HuH-7 (cell line): ENCODE data around the gene CENPVL2.
"Not testable (repeated sequence)": the region's sequence is repeated elsewhere in the genome, so short reads cannot be mapped to it uniquely, and the experiment has no call there.

ENCODE experiments used
- DNase-seq: peaks from one replicate; pipeline ENCODE4 v3.0.0; 2011; ENCODE audit warnings: low spot score

Gene CENPVL2

DNA sequence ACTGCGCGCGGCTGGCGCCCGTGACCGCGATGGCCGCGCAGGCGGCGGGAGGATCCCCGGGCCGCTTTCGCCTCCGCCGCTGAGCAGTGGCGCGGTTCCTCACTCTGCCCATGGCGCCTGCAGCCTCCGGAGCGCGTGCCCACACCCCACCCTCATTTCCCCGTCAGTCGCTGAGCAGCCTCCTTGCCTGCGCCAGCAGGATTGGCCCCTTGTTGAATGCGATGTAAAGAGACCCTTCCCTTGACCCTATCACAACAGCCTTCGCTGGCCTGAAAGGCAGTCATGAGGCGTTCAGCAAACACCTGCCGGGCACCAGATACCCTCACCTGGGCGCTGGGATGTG lies at the start of gene CENPVL2:
Gene CENPVL2, minus strand, starts transcription at position 112 of the 343 bp plus-strand sequence. Its CDS starts 0 bp downstream, at position 112.
- not testable (repeated sequence) for DNase-seq

DNA sequence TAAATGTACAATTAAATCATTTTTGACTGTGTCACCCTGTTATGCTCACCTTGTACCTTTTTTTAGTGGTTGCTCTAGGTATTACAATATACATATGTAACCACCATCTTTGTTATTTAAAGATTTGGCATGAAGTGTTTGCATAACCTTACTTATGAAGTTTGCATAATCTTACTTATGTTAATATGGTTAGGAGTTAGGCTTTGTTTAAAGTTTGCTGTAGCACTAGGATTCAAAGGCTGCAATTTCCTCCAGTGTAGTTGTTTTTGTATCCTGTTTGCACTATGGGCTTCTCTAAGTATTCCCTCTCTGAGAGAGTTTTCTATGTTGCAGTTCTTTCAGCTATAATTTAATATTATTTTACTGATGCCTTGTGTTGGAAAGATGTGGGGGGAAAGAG lies 45.6 kb upstream of the CENPVL2 start:
- DNase-seq, result no peak

DNA sequence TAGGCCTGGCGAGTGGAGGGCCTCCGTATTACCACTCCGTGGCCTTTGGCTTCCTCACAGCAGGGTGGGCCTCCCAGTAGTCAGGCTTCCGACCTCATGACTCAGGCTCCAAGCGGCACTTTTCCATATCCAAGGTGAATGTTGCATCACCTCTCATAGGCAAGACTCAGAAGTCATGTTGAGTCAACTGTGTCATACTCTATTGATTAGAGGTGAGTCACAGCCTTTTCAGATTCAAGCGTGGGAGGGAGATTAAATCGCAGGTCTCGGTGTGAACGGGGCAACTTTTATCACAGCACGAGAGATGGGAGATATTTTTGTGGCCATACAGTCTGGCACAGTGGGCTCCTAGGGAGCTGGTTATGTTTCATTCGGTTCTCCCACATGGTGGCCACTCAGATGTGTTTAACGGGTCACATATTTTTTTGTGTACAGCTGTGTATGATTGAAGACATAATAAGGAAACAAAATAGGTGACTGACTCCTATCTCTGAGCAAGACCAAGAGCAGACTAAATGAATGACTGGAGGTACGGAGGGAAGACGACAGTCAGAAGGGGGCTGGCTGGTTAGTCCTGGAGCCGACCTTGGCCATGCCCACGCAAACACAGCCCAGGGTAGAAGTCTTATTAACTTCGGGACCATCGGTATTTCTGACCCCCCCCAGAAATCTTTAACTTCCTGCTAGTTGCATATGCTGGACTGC lies 30.5 kb upstream of the CENPVL2 start:
- DNase-seq, result not testable (repeated sequence)

DNA sequence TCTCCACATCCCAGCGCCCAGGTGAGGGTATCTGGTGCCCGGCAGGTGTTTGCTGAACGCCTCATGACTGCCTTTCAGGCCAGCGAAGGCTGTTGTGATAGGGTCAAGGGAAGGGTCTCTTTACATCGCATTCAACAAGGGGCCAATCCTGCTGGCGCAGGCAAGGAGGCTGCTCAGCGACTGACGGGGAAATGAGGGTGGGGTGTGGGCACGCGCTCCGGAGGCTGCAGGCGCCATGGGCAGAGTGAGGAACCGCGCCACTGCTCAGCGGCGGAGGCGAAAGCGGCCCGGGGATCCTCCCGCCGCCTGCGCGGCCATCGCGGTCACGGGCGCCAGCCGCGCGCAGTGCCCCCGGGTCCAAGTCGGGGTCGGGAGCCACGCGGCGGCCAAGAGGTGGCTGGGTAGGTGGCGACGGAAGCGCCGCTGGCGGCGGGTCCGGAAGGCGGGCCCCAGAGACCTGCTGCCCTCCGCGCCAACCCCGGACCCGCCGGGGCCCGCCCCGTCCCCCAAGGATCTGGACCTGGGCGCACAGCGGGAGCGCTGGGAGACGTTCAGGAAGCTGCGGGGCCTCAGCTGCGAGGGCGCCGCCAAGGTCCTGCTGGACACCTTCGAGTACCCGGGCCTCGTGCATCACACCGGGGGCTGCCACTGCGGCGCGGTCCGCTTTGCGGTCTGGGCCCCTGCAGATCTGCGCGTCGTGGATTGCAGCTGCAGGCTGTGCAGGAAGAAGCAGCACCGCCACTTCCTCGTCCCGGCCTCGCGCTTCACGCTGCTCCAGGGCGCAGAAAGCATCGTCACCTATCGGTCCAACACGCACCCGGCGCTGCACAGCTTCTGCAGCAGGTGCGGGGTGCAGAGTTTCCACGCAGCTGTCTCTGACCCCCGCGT lies 27.9 kb upstream of the CENPVL2 start, which contains the start of gene CENPVL1:
Gene CENPVL1, plus strand, starts transcription at position 236 of the 888 bp plus-strand sequence. Its CDS starts 0 bp downstream, at position 236.
- DNase-seq, result not testable (repeated sequence)

DNA sequence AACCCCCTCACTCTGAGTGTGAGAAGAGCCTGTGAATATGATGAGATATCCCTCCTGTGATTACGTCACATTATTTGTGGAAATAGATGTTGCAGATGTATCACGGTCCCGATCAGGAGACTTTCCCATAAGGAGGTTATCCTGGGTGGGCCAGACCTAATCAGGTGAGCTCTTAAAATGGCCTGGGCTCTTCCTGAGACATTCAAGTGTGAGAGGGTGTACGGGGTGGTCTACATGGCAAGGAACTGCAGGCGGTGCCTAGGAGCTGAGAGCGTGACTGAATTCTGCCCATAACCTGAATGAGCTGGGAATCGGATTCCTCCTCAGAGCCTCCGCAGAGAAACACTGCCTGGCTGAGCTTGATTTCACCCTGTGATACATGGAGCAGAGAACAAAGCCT lies 14.8 kb upstream of the CENPVL2 start:
- no peak for DNase-seq

DNA sequence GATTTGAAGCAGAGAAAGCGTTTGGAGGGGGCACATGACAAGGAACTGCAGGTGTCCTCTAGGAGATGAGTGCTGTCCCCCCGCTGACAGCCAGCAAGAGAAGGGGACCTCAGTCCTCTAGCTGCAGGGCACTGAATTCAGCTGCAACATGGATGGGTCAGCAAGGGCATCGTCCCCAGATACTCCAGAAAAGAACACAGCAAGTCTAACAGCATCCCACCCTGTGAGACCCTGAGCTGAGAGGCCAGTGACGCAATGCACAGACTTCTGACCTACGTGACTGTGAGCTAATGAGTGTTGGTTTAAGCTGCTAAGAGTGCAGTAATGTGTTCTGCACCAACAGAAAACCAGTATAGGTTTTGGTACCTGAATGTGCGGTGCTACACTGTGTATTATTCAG lies 11.6 kb upstream of the CENPVL2 start:
- no peak for DNase-seq

DNA sequence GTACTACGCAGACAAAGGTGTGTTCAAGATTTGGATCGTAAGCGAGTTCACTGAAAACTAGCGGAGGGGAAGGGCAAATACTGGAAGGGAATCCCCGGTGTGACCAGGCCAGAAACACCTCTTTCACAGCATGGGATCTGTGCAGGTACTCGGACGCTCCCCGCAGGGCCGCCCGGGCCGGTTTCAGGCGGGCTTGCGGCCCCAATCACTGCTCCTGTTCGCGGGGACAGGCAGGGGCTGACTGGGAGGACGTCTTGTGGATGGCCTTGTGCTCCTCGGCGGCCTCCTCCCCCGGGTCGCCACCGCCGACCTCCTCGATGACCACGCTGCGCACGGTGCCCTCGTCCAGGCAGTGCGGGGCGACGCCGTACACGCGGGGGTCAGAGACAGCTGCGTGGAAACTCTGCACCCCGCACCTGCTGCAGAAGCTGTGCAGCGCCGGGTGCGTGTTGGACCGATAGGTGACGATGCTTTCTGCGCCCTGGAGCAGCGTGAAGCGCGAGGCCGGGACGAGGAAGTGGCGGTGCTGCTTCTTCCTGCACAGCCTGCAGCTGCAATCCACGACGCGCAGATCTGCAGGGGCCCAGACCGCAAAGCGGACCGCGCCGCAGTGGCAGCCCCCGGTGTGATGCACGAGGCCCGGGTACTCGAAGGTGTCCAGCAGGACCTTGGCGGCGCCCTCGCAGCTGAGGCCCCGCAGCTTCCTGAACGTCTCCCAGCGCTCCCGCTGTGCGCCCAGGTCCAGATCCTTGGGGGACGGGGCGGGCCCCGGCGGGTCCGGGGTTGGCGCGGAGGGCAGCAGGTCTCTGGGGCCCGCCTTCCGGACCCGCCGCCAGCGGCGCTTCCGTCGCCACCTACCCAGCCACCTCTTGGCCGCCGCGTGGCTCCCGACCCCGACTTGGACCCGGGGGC lies 567 bp downstream of the CENPVL2 start:
- not testable (repeated sequence) for DNase-seq

DNA sequence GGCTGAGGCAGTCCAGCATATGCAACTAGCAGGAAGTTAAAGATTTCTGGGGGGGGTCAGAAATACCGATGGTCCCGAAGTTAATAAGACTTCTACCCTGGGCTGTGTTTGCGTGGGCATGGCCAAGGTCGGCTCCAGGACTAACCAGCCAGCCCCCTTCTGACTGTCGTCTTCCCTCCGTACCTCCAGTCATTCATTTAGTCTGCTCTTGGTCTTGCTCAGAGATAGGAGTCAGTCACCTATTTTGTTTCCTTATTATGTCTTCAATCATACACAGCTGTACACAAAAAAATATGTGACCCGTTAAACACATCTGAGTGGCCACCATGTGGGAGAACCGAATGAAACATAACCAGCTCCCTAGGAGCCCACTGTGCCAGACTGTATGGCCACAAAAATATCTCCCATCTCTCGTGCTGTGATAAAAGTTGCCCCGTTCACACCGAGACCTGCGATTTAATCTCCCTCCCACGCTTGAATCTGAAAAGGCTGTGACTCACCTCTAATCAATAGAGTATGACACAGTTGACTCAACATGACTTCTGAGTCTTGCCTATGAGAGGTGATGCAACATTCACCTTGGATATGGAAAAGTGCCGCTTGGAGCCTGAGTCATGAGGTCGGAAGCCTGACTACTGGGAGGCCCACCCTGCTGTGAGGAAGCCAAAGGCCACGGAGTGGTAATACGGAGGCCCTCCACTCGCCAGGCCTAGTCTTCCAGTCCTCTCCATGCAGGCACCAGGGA lies 2.8 kb downstream of the CENPVL2 start:
- DNase-seq, result not testable (repeated sequence)

DNA sequence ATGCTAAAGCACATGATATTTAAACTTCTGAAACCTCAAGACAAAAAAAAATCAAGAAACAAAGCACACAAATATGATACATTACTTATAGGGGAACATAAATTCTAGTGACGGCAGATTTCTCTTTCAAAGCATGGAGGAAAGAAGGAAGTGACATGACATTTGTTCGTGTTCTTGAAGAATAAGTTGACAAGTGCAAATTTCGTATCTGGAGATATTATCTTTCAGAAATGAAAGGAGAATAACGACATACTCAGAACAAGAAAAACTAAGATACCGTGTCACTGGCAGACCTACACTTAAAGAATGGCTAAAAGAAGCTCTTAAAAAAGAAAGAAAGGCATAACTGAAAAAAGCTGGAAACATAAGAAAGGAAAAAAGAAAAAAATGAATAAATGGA lies 16.6 kb downstream of the CENPVL2 start:
- DNase-seq, result no peak

DNA sequence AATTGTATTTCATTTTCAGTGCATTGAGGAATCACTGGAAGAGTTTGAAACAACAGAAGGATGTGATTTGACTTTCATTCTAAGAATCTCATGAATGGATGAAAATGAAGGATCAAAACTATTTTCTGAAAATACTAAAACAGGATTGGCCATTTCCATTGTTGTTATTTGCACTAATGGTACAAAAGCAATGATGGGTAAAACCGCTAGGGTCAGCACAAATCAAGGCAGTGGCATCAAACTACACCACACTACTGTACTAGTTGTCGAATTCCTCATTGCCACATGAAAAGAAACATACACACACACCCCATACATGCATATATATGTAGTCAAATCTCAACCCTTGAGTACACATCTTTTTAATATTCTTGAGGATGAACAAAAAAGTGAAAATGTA lies 39.3 kb downstream of the CENPVL2 start:
- DNase-seq, result no peak

DNA sequence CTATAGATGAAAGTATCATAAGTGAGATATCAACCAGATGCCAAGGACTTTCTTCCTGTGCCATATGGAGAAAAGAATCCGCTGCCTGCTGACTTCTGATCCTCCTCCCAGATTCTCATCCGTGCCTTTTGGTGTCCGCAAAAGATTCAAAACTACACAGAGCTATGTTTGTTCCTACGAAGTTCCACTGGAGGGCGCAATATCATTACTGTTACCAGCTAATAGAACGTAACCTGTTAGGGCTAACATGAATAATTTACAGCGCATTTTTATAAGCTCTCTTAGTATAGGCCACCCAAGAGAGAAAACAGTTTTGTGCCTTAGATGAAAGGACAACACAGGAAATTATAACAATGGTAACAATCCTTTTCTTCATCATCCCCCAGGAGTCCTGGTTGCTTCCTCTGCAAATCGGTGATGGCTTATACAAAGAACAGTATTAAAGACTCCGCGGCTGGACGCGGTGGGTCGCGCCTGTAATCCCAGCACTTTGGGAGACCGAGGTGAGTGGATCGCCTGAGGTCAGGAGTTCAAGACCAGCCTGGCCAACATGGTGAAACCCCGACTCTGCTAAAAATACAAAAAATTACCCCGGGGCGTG lies 41.1 kb downstream of the CENPVL2 start:
- peak; percentile 10 for DNase-seq

DNA sequence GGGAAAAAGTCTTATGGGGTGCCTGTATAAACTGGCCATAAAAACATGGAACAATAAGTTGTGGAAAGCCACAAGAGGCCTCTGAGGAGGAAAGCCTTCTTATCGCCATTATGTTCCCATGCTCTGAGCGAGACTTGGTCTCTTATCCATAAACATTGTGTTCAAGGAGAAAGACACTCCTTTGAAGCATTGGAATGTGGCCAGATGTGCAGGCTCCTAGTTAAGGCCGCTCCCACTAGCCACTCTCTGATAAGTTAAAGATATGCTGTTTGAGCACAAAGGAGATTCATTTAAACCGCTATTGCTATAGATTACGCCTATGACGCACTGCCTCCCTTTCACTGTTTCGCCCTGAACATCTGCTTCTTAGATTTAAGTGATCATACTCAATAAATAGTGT lies 46.1 kb downstream of the CENPVL2 start:
- not testable (repeated sequence) for DNase-seq
